ENCODE results near the gene CHID1. TPM values are rescaled to one million over a fixed set of nuclear protein-coding genes. Genes with fewer than 3 reads are reported as not detected.

Gene CHID1
- total RNA-seq, 2 donors from 2014 or later: 46.4 to 113 TPM

- no peak overlapping the region for H3K27ac ChIP-seq
Measured at GRCh38 chr11:863023-863909, 47.3 kb downstream of the CHID1 start.

GRCh38 chr11:862696-863022 is 48.0 kb downstream of the CHID1 start:
- Histone ChIP-seq H3K9me3 (no peaks in the 10 kb centered on the region), H3K4me3 (no peak overlapping the region), H3K4me1 (peaks cover 12% of the 10 kb centered on the region), H3K9ac (ENCODE audit: low read depth in 2 of 2, low read length in 2 of 2) (no peak overlapping the region), H3K36me3 (no peaks in the 10 kb centered on the region), H3K27me3 (peaks cover 21% of the 10 kb centered on the region), H3K27ac (no peak overlapping the region)
- intact Hi-C loops (cut with DNase I): no loop called here
- DNase-seq: no peak
- TF ChIP-seq CTCF (IDR thresholded peaks at IDR 0.05): no peak

More at GRCh38 chr11:863023-863909, 47.3 kb downstream of the CHID1 start:
- Histone ChIP-seq H3K4me3 (no peak overlapping the region), H3K9ac (ENCODE audit: low read depth in 2 of 2, low read length in 2 of 2) (no peak overlapping the region), H3K36me3 (no peaks in the 10 kb centered on the region), H3K27me3 (peaks cover 21% of the 10 kb centered on the region), H3K9me3 (no peaks in the 10 kb centered on the region), H3K4me1 (peaks cover 12% of the 10 kb centered on the region)
- DNase-seq: no peak
- intact Hi-C loops (cut with DNase I): no loop called here
- TF ChIP-seq CTCF (IDR thresholded peaks at IDR 0.05): no peak

GRCh38 chr11:862081-862661 is 48.4 kb downstream of the CHID1 start:
- Histone ChIP-seq H3K9ac (ENCODE audit: low read depth in 2 of 2, low read length in 2 of 2) (no peak overlapping the region), H3K4me3 (no peak overlapping the region)

GRCh38 chr11:861105-861479 is 49.5 kb downstream of the CHID1 start:
- no peak overlapping the region for H3K4me3 ChIP-seq
- H3K9ac ChIP-seq (ENCODE audit: low read depth in 2 of 2, low read length in 2 of 2): no peak overlapping the region
- H3K4me1 ChIP-seq: peaks cover 12% of the 10 kb centered on the region
- no peaks in the 10 kb centered on the region for H3K36me3 ChIP-seq
- TF ChIP-seq CTCF (IDR thresholded peaks at IDR 0.05): no peak
- intact Hi-C loops (cut with DNase I): no loop called here
- no peak overlapping the region for H3K27ac ChIP-seq
- no peak for DNase-seq
- H3K9me3 ChIP-seq: no peaks in the 10 kb centered on the region
- H3K27me3 ChIP-seq: peaks cover 21% of the 10 kb centered on the region

More at GRCh38 chr11:862081-862661, 48.4 kb downstream of the CHID1 start:
- peaks cover 21% of the 10 kb centered on the region for H3K27me3 ChIP-seq
- no peaks in the 10 kb centered on the region for H3K9me3 ChIP-seq
- no peaks in the 10 kb centered on the region for H3K36me3 ChIP-seq
- H3K27ac ChIP-seq: no peak overlapping the region
- intact Hi-C loops (cut with DNase I): no loop called here
- DNase-seq: peak; percentile 63
- H3K4me1 ChIP-seq: peaks cover 12% of the 10 kb centered on the region
- no peak for TF ChIP-seq CTCF (IDR thresholded peaks at IDR 0.05)

GRCh38 chr11:860234-861104 is 50.1 kb downstream of the CHID1 start:
- H3K4me1 ChIP-seq: peaks cover 12% of the 10 kb centered on the region
- H3K27me3 ChIP-seq: peaks cover 21% of the 10 kb centered on the region
- intact Hi-C loops (cut with DNase I): no loop called here
- no peak overlapping the region for H3K27ac ChIP-seq
- H3K4me3 ChIP-seq: no peak overlapping the region
- no peaks in the 10 kb centered on the region for H3K9me3 ChIP-seq
- no peak for TF ChIP-seq CTCF (IDR thresholded peaks at IDR 0.05)
- H3K9ac ChIP-seq (ENCODE audit: low read depth in 2 of 2, low read length in 2 of 2): peak overlapping the region in 1 of 2 donors; percentile 39
- no peaks in the 10 kb centered on the region for H3K36me3 ChIP-seq
- no peak for DNase-seq

Measured in colonic mucosa (tissue), 4 donors.